GM23338 (cell line): ENCODE measurements around the gene DNASE1L1. TPM values are rescaled to one million over a fixed set of nuclear protein-coding genes. Genes with fewer than 3 reads are reported as not detected.

Experiments
- ATAC-seq: fragments of 200-7000 bp; cut with Tn5 transposase; 3 replicates; pipeline ENCODE4 v1.9.1; 2020
- DNase-seq: peaks from one replicate; pipeline ENCODE4 v3.0.0-alpha.2; 2015; ENCODE audit warnings: low spot score
- H2AFZ ChIP-seq: fragments of 200-600 bp; sonication (generic); 2 replicates; pipeline ENCODE4 v1.8.0; 2016; ENCODE audit warnings: antibody characterized with exemption, mild to moderate bottlenecking, moderate library complexity
- H3F3A ChIP-seq: fragments of 200-600 bp; sonication (generic); replicated peaks from 2 replicates; pipeline ENCODE4 v1.8.0; 2017; ENCODE audit warnings: antibody characterized with exemption, mixed run types, low read depth
- H3K27ac ChIP-seq: fragments of 200-600 bp; sonication (generic); 2 replicates; pipeline ENCODE4 v1.6.1; 2016; ENCODE audit warnings: low read depth
- H3K27me3 ChIP-seq: fragments of 200-600 bp; sonication (generic); 2 replicates; pipeline ENCODE4 v1.8.0; 2016; ENCODE audit warnings: mild to moderate bottlenecking, mixed run types, moderate library complexity; ENCODE audit not compliant: insufficient read depth
- H3K36me3 ChIP-seq: fragments of 200-600 bp; sonication (generic); 2 replicates; pipeline ENCODE4 v1.8.0; 2016; ENCODE audit warnings: mild to moderate bottlenecking; ENCODE audit not compliant: insufficient read depth
- H3K4me1 ChIP-seq: fragments of 200-600 bp; sonication (generic); 2 replicates; pipeline ENCODE4 v1.8.0; 2016; ENCODE audit warnings: mild to moderate bottlenecking, moderate library complexity; ENCODE audit not compliant: insufficient read depth
- H3K4me2 ChIP-seq: fragments of 200-600 bp; sonication (generic); 2 replicates; pipeline ENCODE4 v1.7.1; 2017; ENCODE audit warnings: mixed run types
- H3K4me3 ChIP-seq: fragments of 200-600 bp; sonication (generic); 2 replicates; pipeline ENCODE4 v1.6.1; 2016; ENCODE audit warnings: mixed run types
- H3K79me2 ChIP-seq: fragments of 200-600 bp; sonication (generic); replicated peaks from 2 replicates; pipeline ENCODE4 v1.8.0; 2017; ENCODE audit warnings: mild to moderate bottlenecking; ENCODE audit not compliant: insufficient read depth
- H3K9me2 ChIP-seq: fragments of 200-600 bp; sonication (generic); 2 replicates; pipeline ENCODE4 v1.8.0; 2017; ENCODE audit not compliant: insufficient read depth
- H4K20me1 ChIP-seq: fragments of 200-600 bp; sonication (generic); replicated peaks from 2 replicates; pipeline ENCODE4 v1.8.0; 2017; ENCODE audit warnings: mild to moderate bottlenecking; ENCODE audit not compliant: insufficient read depth
- H3K27ac Mint-ChIP-seq: 2 replicates; pipeline ENCODE4 v1.8.0; 2020; ENCODE audit warnings: inconsistent platforms, mild to moderate bottlenecking, moderate library complexity, mixed read lengths
- H3K27me3 Mint-ChIP-seq: 3 replicates; pipeline ENCODE4 v1.8.0; 2022; ENCODE audit warnings: low read depth, mild to moderate bottlenecking, moderate library complexity, mixed read lengths, inconsistent platforms; ENCODE audit not compliant: insufficient read depth, poor library complexity
- H3K36me3 Mint-ChIP-seq: 3 replicates; pipeline ENCODE4 v1.8.0; 2021; ENCODE audit warnings: low read depth, mild to moderate bottlenecking, inconsistent platforms, moderate library complexity, mixed read lengths
- H3K4me1 Mint-ChIP-seq: 3 replicates; pipeline ENCODE4 v1.8.0; 2020; ENCODE audit warnings: mild to moderate bottlenecking, inconsistent platforms, mixed read lengths
- H3K4me3 Mint-ChIP-seq: 3 replicates; pipeline ENCODE4 v1.8.0; 2021; ENCODE audit warnings: moderate library complexity, mild to moderate bottlenecking, inconsistent platforms, mixed read lengths
- H3K9me3 Mint-ChIP-seq: 3 replicates; pipeline ENCODE4 v1.8.0; 2020; ENCODE audit warnings: moderate library complexity, mild to moderate bottlenecking, inconsistent platforms, mixed read lengths
- CTCF ChIP-seq, 2 experiments: fragments of 200-600 bp in 1 of 2; sonication (generic) in 1 of 2; conservative IDR thresholded peaks; 2 replicates each; pipeline versions ENCODE4 v1.5.1 to v1.6.1; 2016 to 2017; ENCODE audit warnings: antibody characterized with exemption in 2 of 2, low read depth in 2 of 2, mild to moderate bottlenecking in 2 of 2, moderate library complexity in 1 of 2
- ETS1 ChIP-seq: IDR thresholded peaks from 2 replicates; pipeline ENCODE4 v1.6.1; 2016; ENCODE audit warnings: antibody characterized with exemption
- EZH2phosphoT487 ChIP-seq: fragments of 200-600 bp; sonication (generic); IDR thresholded peaks from one replicate; pipeline ENCODE4 v1.8.1; 2018; ENCODE audit warnings: antibody characterized with exemption; ENCODE audit not compliant: unreplicated experiment
- ZNF114 ChIP-seq: fragments of 250-450 bp; sonication (Bioruptor Pico); IDR thresholded peaks from 2 replicates; pipeline ENCODE4 v1.5.0; 2020; ENCODE audit warnings: mild to moderate bottlenecking, moderate library complexity
- polyA plus RNA-seq: library from polyadenylated mRNA; unstranded; fragments of >200 nt; fragmentation: Nextera tagmentation; extraction: Ambion mirVana; gene quantifications from 2 replicates; pipeline ENCODE4 v1.2.1, GENCODE V29; 2016
- total RNA-seq: library from RNA; depleted of rRNA; stranded (reverse); fragments of >200 nt; shearing (Covaris generic); gene quantifications from 2 replicates; pipeline ENCODE4 v1.2.3, GENCODE V29; 2014
- TF ChIP-seq, protein P1 (sequence below): IDR thresholded peaks from one replicate; pipeline ENCODE4 v1.6.1; 2018; ENCODE audit warnings: antibody characterized with exemption; ENCODE audit not compliant: unreplicated experiment

DNASE1L1 gene
- total and polyA plus RNA-seq, 2 experiments from 2014 or later, result 3.3 to 16.1 TPM

DNA sequence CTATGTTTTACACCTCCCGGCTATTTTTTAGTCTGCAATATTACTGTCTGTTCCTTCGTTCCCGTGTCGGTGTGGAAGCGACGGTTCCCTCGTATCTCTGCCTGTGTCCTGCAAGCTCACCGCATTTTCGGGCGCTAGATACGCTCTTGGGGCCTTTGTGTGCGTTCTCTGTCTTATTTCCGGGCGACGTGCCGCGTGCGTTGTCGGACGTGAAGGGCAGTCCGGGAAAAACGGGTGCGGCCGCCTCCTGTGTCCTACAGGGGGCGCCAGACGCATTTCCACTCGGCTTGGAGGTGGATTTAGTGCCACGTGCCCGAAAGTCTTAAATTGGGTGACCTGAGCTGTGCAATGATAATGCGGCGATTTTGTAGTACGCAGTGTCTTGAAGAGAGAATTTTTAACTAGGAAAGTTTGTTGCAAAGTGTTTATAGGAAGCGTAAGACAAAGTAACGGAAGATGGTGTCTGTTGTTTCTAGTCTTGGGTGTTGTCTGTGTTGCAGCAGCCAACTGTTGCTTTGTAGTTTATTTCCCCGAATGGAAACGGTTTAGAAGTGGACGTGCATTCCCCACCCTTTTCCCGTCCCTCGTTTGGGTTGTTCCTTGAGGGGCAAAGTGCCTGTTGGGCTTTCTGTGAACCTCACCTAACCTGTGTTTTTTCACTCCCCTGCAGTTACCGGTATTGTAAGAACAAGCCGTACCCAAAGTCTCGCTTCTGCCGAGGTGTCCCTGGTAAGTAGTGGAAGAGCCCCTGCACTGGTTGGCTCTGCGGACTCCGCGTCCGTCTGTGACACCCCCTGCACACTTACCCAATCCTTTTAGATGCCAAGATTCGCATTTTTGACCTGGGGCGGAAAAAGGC is 10.2 kb downstream of the DNASE1L1 start:
- peak; percentile 4; the same call in 2 of the 3 replicates for ATAC-seq
- Histone ChIP-seq H3K4me2 (peak overlapping the region; percentile 90), H3F3A (peaks cover 21% of the 10 kb centered on the region), H2AFZ (no peak overlapping the region), H3K4me3 (peak overlapping the region; percentile 85), H3K36me3 (peaks cover 4% of the 10 kb centered on the region; the same call in 1 of the 2 replicates), H3K9me2 (no peaks in the 10 kb centered on the region), H3K27ac (peak overlapping the region; percentile 92), H4K20me1 (no peaks in the 10 kb centered on the region), H3K27me3 (no peaks in the 10 kb centered on the region), H3K79me2 (peaks cover 17% of the 10 kb centered on the region), H3K4me1 (peaks cover 6% of the 10 kb centered on the region; the same call in 1 of the 2 replicates)
- Mint-ChIP-seq H3K9me3 (peaks cover 9% of the 10 kb centered on the region; the same call in 1 of the 3 replicates), H3K27me3 (peaks cover 40% of the 10 kb centered on the region), H3K27ac (peak overlapping the region; percentile 100), H3K4me3 (peak overlapping the region; percentile 100), H3K4me1 (peaks cover 13% of the 10 kb centered on the region; the same call in 2 of the 3 replicates), H3K36me3 (peaks cover 36% of the 10 kb centered on the region)
- peak; percentile 61 for DNase-seq
- TF ChIP-seq EZH2phosphoT487 (no peak), ZNF114 (CRISPR knock-in tag) (no peak), CTCF (conservative IDR thresholded peaks at IDR 0.05; ENCODE audit: low read depth in 2 of 2) (peak; percentile 64 to 65), ETS1 (no peak)
- TF ChIP-seq, protein P1, sequence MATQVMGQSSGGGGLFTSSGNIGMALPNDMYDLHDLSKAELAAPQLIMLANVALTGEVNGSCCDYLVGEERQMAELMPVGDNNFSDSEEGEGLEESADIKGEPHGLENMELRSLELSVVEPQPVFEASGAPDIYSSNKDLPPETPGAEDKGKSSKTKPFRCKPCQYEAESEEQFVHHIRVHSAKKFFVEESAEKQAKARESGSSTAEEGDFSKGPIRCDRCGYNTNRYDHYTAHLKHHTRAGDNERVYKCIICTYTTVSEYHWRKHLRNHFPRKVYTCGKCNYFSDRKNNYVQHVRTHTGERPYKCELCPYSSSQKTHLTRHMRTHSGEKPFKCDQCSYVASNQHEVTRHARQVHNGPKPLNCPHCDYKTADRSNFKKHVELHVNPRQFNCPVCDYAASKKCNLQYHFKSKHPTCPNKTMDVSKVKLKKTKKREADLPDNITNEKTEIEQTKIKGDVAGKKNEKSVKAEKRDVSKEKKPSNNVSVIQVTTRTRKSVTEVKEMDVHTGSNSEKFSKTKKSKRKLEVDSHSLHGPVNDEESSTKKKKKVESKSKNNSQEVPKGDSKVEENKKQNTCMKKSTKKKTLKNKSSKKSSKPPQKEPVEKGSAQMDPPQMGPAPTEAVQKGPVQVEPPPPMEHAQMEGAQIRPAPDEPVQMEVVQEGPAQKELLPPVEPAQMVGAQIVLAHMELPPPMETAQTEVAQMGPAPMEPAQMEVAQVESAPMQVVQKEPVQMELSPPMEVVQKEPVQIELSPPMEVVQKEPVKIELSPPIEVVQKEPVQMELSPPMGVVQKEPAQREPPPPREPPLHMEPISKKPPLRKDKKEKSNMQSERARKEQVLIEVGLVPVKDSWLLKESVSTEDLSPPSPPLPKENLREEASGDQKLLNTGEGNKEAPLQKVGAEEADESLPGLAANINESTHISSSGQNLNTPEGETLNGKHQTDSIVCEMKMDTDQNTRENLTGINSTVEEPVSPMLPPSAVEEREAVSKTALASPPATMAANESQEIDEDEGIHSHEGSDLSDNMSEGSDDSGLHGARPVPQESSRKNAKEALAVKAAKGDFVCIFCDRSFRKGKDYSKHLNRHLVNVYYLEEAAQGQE, result no peak
